BJ (cell line): ENCODE measurements around the gene MMP15. TPM values are rescaled to one million over a fixed set of nuclear protein-coding genes. Genes with fewer than 3 reads are reported as not detected.

Source experiments
- CTCF ChIA-PET: fragments of 350-600 bp; formaldehyde crosslinking; extraction: SDS; loops from one replicate; lab custom pipeline; 2021; ENCODE audit warnings: antibody characterized with exemption, inconsistent platforms; lab: Yijun Ruan, JAX
- POLR2A ChIA-PET: fragments of 300-600 bp; sonication (Branson Sonifier 250); formaldehyde crosslinking; extraction: SDS; loops from one replicate; lab custom pipeline; 2021; ENCODE audit warnings: antibody characterized with exemption; lab: Charles Lee
- DNase-seq: peaks from one replicate; pipeline ENCODE4 v3.0.0-alpha.2; 2011; ENCODE audit warnings: low read depth
- H3K27me3 ChIP-seq: 2 replicates; pipeline ENCODE4 v1.6.0; 2011; ENCODE audit warnings: low read length; ENCODE audit not compliant: control insufficient read depth, insufficient read depth
- H3K36me3 ChIP-seq: 2 replicates; pipeline ENCODE4 v1.5.1; 2011; ENCODE audit warnings: low read length; ENCODE audit not compliant: control insufficient read depth, insufficient read depth
- H3K4me3 ChIP-seq: 2 replicates; pipeline ENCODE4 v1.5.1; 2011; ENCODE audit warnings: low read depth, mild to moderate bottlenecking, control low read depth, low read length
- CTCF ChIP-seq: IDR thresholded peaks from 2 replicates; pipeline ENCODE4 v1.5.1; 2011; ENCODE audit warnings: low read depth, mild to moderate bottlenecking, control low read depth, inconsistent platforms, low read length, moderate library complexity; ENCODE audit not compliant: insufficient read depth
- polyA plus RNA-seq: library from polyadenylated mRNA; depleted of rRNA; stranded (reverse); fragments of >200 nt; gene quantifications from 2 replicates; pipeline ENCODE4 v1.2.3, GENCODE V29; 2011

MMP15 gene
- polyA plus RNA-seq, 1 experiment: 1.1 TPM

DNA sequence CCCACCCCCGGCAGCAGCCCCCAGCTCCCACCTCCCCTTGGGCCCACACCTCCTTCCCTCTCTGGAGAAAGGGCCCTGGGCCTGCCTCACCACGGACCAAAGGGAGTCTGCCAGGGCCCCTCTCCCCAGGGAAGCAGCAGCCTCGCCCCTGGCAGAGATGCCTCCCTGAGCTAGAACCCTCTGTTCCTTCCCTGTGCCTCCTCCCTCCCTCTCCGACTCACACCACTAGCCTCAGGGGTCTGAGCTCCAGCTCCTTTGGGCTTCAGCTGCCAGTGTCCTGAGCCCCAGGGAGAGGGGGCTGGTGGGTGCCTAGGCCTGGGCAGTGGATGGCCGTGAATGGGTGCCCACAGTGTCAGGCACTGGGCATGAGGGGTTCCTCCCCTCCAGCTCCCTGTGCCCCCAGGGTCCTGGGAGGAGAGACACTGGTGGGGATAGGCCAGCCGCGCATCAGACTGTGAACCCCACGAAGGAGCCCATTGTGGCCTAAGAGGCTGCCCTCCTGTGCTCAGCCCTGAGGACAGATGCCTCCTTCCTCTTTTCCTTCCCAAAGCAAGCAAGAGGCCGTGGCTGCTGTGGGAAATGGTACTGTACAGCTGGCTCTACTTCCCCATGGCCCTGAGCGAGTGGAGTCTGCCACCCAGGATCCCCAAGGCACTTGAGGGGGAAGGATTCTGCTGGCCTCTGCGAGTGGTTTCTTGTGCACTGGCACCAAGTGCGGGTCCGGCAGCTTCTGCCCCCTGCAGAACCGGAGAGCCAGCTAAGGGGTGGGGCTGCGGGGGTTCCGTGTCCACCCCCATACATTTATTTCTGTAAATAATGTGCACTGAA lies 20.7 kb downstream of the MMP15 start:
- Histone ChIP-seq H3K4me3 (no peak overlapping the region), H3K27me3 (no peaks in the 10 kb centered on the region), H3K36me3 (no peaks in the 10 kb centered on the region)
- no peak for TF ChIP-seq CTCF
- POLR2A ChIA-PET: no interaction called here
- no peak for DNase-seq
- CTCF ChIA-PET: no interaction called here

DNA sequence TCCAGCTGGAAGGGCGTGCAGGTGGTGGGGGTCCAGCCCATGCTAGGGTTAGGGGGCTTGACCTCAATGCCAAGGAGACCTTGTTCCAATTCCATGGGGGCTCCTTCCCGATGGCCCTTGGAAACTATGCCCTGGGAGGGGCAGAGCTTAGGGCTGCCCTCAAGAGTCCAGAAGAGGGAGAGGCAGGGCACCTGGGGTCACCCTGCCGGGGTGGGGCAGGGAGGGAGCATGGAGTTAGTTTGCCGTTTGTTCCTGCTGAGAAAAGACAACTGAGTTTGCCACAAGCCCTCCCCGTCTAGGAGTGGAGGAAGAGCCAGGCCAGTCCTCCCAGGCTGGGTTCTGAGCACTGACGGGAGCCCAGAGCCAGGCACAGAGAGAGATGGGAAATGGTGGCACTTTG lies 21.4 kb downstream of the MMP15 start:
- no peaks in the 10 kb centered on the region for H3K36me3 ChIP-seq
- ChIA-PET POLR2A (no interaction called here), CTCF (no interaction called here)
- no peaks in the 10 kb centered on the region for H3K27me3 ChIP-seq
- no peak overlapping the region for H3K4me3 ChIP-seq
- no peak for DNase-seq
- no peak for TF ChIP-seq CTCF

DNA sequence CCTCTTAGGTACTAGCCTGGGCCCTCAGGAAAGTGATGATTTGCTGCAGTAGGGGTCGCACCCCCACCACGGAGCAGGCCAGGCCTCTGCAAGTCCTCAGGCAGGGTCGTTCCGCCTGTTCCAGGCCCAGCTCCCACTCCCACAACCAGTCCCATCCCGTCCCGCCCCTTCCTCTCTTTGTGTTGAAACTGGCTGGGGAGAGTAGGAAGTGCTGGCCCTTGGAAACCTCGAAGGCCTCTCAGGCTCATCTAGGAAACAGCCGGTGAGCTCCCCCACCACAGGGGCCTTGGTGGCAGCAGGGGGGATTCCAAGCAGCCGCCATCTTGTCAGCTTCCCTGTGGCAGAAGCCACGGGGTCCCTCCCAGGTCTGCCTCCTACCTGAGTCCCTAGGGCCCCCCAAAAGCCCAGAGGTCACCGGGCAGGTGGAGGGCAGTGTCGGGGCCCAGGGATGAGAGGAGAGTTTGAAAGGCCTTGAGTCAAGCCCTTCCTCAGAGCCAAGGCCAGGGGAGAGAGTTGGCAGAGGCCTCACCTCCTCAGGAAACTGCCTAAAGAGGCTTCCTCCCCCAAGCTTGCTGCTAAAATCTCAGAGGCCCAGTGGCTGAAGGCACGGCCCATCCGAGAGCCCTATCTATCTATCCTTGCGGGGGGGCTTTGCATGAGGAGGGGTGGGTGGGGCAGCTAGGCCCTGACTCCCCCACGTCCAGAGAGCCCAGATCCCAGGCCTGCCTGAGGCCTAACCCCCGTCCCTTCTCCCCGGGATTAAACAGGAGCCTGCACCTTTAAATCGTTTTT lies 22.2 kb downstream of the MMP15 start:
- DNase-seq: no peak
- Histone ChIP-seq H3K4me3 (no peak overlapping the region), H3K36me3 (no peaks in the 10 kb centered on the region), H3K27me3 (no peaks in the 10 kb centered on the region)
- ChIA-PET CTCF (interaction anchor here (0.6 to 1.4 kb wide), 2 partner anchors 15 to 22 kb away, joined by 3 to 4 read pairs; no protein-coding TSS in a partner anchor), POLR2A (no interaction called here)
- TF ChIP-seq CTCF: no peak

DNA sequence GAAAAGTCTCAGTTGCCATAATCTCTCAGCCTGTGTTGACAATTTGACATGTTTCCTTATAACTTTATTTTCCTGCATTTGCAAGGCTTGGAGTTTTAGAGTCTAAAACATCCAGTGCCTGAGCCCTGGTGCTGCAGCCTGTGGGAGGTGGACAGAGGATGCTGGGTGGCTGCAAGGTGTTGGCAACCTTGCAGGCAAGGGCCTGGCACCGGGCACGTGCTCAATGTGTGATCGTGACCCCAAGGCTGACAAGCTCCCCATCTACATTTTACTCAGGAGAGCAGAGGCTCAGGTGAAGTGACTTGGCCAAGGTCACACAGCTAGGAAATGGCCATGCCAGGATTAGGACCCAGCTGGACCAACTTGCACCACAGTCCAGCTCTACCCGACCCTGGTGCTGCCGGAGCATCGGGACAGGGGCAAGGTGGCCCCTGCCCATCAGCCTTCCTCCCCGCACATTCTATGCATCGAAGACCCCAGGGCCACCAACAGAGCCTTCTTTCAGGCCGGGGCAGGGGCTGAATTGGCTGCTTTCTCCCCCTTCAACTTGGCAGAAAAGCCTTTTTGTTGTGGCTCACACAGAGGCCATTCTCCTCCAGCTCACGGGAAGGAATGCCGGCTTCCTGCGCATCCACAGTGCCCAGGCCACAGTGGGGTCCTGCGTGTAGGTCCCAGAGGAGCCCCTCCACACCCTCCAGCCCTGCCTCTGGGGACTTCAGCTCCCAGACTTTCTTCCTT lies 23.1 kb downstream of the MMP15 start:
- CTCF ChIA-PET: interaction anchor here (0.6 to 1.4 kb wide), 2 partner anchors 16 to 21 kb away, joined by 3 to 4 read pairs; no protein-coding TSS in a partner anchor
- H3K27me3 ChIP-seq: no peaks in the 10 kb centered on the region

More for the DNA sequence above, 23.1 kb downstream of the MMP15 start:
- Histone ChIP-seq H3K36me3 (no peaks in the 10 kb centered on the region), H3K4me3 (no peak overlapping the region)
- POLR2A ChIA-PET: no interaction called here
- no peak for DNase-seq
- TF ChIP-seq CTCF: no peak
